ENCODE measurements around the gene NR6A1. TPM values are rescaled to one million over a fixed set of nuclear protein-coding genes. Genes with fewer than 3 reads are reported as not detected.

NR6A1 gene
- total RNA-seq, 1 experiment from 2014 or later = 164 TPM

GRCh38 chr9:124491049-124491975 lies 279.8 kb downstream of the NR6A1 start (continued):
- TF ChIP-seq, protein P1, sequence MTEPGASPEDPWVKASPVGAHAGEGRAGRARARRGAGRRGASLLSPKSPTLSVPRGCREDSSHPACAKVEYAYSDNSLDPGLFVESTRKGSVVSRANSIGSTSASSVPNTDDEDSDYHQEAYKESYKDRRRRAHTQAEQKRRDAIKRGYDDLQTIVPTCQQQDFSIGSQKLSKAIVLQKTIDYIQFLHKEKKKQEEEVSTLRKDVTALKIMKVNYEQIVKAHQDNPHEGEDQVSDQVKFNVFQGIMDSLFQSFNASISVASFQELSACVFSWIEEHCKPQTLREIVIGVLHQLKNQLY (CRISPR knock-in tag; IDR thresholded peaks at IDR 0.05) = no peak
- no peak for TF ChIP-seq ATF3 (CRISPR knock-in tag; conservative IDR thresholded peaks at IDR 0.05)

GRCh38 chr9:124490004-124490403 lies 281.1 kb downstream of the NR6A1 start:
- Mint-ChIP-seq H3K9me3 (no peaks in the 10 kb centered on the region), H3K4me1 (peaks cover 14% of the 10 kb centered on the region), H3K27me3 (ENCODE audit: low read depth) (no peaks in the 10 kb centered on the region; the same call in 1 of the 2 replicates), H3K36me3 (no peaks in the 10 kb centered on the region), H3K4me3 (no peak overlapping the region), H3K27ac (no peak overlapping the region)
- DNase-seq (ENCODE audit: low spot score) = no peak
- CTCF ChIA-PET = interaction anchor here (1.2 kb wide), 1 partner anchor 127 kb away, joined by 5 read pairs; no protein-coding TSS in a partner anchor
- ATAC-seq = no peak
- POLR2A ChIA-PET = no interaction called here
- TF ChIP-seq IRF2 (CRISPR knock-in tag; IDR thresholded peaks at IDR 0.05; ENCODE audit: borderline replicate concordance, low read depth) (no peak), NR1H2 (CRISPR knock-in tag; IDR thresholded peaks at IDR 0.05) (no peak), FOXK1 (CRISPR knock-in tag; IDR thresholded peaks at IDR 0.05) (no peak), E2F1 (CRISPR knock-in tag; IDR thresholded peaks at IDR 0.05) (no peak), ZNF219 (CRISPR knock-in tag; IDR thresholded peaks at IDR 0.05; ENCODE audit: borderline replicate concordance) (no peak), OVOL2 (CRISPR knock-in tag; IDR thresholded peaks at IDR 0.05; ENCODE audit: borderline replicate concordance) (no peak), SOX15 (CRISPR knock-in tag; IDR thresholded peaks at IDR 0.05) (no peak), TEAD4 (CRISPR knock-in tag; IDR thresholded peaks at IDR 0.05) (no peak), RELA (CRISPR knock-in tag; IDR thresholded peaks at IDR 0.05; ENCODE audit: borderline replicate concordance) (no peak), KAT7 (CRISPR knock-in tag; IDR thresholded peaks at IDR 0.05; ENCODE audit: borderline replicate concordance) (no peak), ATF2 (CRISPR knock-in tag; IDR thresholded peaks at IDR 0.05; ENCODE audit: borderline replicate concordance, low read depth) (no peak)
- TF ChIP-seq, protein P2, sequence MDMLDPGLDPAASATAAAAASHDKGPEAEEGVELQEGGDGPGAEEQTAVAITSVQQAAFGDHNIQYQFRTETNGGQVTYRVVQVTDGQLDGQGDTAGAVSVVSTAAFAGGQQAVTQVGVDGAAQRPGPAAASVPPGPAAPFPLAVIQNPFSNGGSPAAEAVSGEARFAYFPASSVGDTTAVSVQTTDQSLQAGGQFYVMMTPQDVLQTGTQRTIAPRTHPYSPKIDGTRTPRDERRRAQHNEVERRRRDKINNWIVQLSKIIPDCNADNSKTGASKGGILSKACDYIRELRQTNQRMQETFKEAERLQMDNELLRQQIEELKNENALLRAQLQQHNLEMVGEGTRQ (CRISPR knock-in tag; IDR thresholded peaks at IDR 0.05) = no peak
- TF ChIP-seq, protein P3, sequence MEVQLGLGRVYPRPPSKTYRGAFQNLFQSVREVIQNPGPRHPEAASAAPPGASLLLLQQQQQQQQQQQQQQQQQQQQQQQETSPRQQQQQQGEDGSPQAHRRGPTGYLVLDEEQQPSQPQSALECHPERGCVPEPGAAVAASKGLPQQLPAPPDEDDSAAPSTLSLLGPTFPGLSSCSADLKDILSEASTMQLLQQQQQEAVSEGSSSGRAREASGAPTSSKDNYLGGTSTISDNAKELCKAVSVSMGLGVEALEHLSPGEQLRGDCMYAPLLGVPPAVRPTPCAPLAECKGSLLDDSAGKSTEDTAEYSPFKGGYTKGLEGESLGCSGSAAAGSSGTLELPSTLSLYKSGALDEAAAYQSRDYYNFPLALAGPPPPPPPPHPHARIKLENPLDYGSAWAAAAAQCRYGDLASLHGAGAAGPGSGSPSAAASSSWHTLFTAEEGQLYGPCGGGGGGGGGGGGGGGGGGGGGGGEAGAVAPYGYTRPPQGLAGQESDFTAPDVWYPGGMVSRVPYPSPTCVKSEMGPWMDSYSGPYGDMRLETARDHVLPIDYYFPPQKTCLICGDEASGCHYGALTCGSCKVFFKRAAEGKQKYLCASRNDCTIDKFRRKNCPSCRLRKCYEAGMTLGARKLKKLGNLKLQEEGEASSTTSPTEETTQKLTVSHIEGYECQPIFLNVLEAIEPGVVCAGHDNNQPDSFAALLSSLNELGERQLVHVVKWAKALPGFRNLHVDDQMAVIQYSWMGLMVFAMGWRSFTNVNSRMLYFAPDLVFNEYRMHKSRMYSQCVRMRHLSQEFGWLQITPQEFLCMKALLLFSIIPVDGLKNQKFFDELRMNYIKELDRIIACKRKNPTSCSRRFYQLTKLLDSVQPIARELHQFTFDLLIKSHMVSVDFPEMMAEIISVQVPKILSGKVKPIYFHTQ (CRISPR knock-in tag; IDR thresholded peaks at IDR 0.05) = no peak
- TF ChIP-seq, protein P4, sequence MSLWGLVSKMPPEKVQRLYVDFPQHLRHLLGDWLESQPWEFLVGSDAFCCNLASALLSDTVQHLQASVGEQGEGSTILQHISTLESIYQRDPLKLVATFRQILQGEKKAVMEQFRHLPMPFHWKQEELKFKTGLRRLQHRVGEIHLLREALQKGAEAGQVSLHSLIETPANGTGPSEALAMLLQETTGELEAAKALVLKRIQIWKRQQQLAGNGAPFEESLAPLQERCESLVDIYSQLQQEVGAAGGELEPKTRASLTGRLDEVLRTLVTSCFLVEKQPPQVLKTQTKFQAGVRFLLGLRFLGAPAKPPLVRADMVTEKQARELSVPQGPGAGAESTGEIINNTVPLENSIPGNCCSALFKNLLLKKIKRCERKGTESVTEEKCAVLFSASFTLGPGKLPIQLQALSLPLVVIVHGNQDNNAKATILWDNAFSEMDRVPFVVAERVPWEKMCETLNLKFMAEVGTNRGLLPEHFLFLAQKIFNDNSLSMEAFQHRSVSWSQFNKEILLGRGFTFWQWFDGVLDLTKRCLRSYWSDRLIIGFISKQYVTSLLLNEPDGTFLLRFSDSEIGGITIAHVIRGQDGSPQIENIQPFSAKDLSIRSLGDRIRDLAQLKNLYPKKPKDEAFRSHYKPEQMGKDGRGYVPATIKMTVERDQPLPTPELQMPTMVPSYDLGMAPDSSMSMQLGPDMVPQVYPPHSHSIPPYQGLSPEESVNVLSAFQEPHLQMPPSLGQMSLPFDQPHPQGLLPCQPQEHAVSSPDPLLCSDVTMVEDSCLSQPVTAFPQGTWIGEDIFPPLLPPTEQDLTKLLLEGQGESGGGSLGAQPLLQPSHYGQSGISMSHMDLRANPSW (CRISPR knock-in tag; conservative IDR thresholded peaks at IDR 0.05; ENCODE audit: low read depth) = no peak

Measured in WTC11 (cell line).